Ecto neural progenitor cell (in vitro differentiated cells): ENCODE results near the gene MYO19.

ENCODE experiments used
- DNase-seq: peaks from one replicate; pipeline ENCODE4 v3.0.0-alpha.2; 2018; ENCODE audit warnings: low spot score

The MYO19 gene, protein sequence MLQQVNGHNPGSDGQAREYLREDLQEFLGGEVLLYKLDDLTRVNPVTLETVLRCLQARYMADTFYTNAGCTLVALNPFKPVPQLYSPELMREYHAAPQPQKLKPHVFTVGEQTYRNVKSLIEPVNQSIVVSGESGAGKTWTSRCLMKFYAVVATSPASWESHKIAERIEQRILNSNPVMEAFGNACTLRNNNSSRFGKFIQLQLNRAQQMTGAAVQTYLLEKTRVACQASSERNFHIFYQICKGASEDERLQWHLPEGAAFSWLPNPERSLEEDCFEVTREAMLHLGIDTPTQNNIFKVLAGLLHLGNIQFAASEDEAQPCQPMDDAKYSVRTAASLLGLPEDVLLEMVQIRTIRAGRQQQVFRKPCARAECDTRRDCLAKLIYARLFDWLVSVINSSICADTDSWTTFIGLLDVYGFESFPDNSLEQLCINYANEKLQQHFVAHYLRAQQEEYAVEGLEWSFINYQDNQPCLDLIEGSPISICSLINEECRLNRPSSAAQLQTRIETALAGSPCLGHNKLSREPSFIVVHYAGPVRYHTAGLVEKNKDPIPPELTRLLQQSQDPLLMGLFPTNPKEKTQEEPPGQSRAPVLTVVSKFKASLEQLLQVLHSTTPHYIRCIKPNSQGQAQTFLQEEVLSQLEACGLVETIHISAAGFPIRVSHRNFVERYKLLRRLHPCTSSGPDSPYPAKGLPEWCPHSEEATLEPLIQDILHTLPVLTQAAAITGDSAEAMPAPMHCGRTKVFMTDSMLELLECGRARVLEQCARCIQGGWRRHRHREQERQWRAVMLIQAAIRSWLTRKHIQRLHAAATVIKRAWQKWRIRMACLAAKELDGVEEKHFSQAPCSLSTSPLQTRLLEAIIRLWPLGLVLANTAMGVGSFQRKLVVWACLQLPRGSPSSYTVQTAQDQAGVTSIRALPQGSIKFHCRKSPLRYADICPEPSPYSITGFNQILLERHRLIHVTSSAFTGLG

DNA sequence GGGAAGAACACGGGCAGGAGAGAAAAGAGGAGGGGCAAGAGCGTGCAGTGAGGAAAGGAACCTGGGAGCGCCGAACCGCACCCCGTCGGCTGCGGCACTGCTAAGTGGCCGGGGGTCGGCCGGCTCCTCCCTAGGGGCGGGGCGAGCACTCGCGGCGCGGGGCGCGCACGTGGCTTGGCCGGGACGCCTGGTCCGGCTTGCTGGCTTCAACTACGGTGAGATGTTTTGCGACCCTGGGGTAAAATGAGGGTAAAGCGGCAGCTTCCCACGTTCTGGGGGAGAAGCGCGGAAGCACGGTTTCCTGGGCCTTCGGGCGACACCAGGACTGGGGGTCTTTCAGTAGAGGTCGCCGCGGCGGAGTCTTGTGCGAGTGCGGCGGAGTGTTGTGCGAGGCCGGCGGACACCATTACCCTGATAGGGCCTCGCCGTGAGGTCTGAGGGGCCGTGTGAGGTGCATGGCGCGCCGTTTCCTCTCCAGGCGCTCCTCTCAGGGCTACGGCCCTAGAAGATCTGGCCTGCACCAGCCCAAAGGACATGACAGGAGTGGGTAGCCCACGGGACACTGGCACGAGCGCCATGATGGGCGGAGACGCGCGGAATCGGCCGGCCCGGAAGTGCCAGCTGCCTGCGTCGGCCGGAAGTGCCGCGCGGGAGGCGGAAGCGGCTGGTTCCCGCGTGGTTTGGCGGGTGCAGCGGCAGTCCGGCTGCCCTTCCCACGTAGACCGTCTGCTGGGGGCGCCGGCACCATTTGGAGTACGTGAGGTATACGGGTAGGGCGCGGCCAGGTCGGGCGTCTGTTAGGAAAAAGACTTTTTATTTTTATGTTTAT is at the start of gene MYO19, which contains the start of gene PIGW:
Gene MYO19 (minus strand): TSS at position 29 of the 829 bp plus-strand sequence. CDS start 2,330 bp downstream, outside the sequence.
Gene PIGW (plus strand): TSS at position 148 of the 829 bp plus-strand sequence. CDS start 2,115 bp downstream, outside the sequence.
- peak; percentile 96 for DNase-seq

DNA sequence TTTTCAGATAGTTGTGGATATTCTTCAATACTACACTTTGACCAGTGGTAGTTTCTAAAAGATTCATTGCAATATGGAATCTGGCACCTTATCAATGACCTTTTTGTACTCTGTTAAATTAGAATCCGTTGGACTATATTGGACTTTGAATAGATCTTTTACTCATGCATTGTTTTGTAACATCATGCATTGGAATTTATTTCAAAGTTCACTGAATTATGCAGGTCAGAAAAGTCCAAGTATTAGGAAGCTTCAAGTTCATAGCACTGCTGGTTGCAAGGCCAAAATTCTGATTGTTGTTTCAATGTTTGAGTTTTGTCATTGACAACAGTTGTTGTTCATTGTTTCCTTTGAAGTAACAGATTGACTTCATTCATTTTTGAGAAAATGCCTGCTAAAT is 49.1 kb upstream of the MYO19 start:
- DNase-seq: no peak

DNA sequence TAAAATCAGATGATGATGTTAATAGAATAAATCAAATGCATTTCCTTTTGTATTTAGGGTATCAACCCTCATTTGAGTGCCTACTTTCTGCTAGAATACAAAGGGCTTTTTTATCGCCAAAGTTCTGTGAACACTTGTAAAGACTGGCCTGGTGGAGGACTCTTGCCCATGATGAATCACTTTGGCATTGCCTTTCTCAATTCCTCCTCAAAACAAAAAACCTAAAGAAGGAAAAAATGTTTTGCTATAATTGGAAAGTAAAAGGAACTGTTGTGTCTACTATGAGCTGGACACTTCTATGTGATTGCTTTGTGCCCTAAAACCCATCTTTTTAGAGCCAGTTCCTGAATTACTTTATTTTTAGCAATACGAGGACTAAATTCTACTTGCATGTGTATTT is 44.0 kb upstream of the MYO19 start:
- DNase-seq: no peak

DNA sequence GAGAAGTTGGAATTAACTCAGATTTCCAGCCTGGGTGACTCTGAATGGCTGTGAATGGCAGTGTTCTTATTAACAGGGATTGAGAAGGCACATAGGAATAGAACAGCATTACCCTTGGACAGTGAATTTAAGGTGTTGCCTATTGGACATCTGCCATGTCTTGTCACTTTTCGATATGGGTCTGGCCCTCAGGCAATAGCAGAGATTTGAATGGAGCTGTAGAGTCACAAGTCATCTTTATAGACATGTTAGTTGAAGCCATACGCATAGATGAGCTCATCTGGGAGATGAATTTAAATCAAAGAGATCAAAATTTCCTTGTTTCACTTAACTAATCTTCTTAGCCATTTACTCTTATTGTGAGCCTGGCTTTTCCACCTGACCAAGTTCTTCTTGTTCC is 42.1 kb upstream of the MYO19 start:
- no peak for DNase-seq

DNA sequence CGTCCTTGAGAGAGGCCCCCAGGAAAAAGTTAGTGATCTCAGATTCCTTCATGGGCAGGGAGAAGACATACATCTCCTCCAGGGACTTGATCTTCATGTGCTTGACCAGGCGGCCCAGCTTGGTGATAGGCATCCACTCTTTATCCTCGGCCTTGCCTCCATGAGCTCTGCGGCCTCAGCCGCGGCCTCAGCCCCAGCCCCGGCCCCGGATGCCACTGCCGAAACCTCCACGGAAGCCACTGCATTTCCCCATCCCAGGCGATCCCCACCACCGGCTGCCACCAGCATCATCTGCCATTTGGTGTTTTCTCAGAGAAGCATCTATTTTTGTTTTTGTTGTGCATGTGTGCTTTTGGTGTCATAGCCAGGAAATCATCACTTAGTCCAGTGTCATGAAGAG is 40.4 kb upstream of the MYO19 start:
- DNase-seq: no peak

DNA sequence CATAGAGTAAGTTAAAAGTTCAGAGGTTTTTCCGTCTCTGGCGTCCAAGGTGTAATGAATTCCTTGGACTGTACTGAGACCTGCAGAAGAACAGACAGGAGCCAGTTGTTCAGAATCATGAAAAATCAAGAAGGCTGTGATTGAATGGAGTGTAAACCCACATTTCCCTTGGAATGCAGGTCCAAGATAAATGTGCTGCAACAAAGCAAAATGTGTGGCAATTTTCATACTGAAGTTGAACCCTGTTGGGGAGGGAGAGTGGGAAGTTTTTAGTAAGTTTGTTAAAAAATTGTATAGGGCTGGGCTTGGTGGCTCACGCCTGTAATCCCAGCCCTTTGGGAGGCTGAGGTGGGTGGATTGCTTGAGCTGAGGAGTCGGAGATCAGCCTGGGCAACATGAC is 31.4 kb upstream of the MYO19 start:
- no peak for DNase-seq

DNA sequence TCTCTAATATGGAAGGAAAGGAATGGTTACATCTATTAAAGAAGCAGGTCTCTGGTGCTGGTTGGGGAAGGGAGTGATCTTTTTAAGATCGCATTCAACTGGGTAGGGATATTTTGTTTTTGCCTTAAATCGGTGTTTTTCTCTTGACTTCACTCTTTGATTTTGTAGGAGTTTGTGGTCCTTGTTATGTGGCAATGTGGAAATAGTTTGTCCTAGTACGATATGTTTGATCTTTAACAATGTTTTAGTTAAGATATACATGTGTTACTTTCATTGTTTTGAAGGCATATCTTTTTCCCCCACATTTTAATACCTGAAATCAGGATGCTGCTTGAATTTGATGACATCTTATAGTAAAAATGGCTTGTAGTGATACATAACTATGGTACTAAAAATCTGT is 18.8 kb upstream of the MYO19 start:
- no peak for DNase-seq

DNA sequence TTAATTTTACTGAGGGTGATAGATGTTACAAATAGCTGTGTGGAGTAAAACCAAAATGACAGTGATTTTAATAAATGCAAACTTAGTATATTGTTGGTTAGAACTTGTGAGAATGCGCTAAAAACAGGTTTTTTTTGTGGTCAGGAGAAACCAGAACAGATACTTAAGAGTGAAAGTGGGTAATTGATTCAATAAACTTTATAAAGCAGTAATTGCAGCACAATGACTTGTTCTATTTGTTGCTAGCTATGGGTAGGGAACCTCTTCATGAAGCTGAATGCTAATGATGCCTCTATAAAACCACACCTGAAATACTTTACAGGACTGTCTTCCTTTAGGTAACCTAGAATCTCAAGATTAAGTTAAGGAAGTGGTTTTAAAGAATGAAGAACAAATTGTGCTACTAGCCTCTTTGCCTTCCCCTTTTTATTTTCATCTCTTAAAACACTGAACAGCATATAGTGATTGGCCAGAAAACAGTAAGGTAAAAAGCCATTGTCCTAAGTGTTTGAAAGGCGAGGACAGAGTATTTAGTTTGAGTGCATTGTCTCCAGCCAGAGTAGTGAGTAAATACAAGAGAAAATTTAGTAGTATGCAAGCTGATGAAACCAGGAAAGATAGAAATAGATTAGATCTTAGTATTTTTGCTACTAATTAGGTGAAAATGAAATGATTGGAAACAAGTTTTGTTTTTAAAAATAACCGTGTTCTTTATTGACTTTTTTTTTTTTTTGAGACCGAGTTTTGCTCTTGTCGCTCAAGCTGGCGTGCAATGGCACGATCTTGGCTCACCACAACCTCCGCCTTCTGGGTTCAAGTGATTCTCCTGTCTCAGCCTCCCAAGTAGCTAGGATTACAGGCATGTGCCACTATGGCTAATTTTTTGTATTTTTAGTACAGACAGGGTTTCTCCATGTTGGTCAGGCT is 16.1 kb upstream of the MYO19 start:
- peak; percentile 1 for DNase-seq

DNA sequence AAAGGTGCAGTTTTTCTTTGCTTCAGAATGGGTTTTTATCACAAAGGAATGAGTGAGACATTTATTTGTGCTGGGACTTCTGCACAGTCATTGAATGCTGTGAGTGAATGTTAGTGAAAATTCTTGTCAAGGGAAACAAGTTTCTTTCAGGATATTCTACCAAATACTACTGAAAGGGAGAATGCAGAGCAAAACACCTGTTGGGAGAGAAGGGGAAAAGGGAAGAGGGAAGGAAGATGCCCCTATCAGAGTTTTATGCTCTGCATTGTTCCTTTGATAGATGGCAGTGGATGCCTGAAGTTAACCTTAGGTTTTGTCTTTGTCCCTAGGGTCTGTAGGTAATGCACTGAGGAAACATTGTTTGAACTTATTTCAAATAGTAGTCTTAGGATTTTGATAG is 13.1 kb upstream of the MYO19 start:
- DNase-seq: no peak

DNA sequence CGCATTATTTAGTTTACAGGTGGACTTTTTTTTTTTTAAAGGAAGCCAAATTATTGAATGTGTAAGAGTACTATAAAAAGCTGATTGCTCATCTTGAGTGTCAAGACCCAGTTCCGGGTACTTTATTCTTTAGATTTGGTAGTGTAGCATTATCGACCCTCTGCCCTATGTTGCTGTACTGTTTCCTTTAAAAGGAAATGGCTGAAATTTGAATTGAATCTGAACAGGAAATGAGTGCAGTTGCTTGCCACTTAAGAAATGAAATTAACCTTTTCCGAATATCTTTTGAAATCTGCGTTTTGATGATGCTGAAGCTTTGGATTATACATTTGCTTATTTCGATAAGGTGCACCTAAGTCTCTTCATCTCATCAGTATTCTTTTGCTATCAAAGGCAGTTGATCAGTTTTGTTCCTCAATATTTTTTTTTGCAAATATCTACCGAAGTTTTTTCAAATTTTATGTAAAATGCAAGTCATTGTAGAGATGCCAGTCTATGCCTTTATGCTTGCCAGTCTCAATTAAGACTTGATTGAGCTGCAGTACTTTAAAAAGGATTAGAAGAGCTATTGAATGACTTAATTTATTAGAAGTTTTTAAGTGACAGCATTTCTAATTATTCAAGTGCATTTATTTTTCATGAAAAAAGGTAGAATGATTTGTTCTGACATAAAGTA is 11.9 kb upstream of the MYO19 start:
- no peak for DNase-seq

DNA sequence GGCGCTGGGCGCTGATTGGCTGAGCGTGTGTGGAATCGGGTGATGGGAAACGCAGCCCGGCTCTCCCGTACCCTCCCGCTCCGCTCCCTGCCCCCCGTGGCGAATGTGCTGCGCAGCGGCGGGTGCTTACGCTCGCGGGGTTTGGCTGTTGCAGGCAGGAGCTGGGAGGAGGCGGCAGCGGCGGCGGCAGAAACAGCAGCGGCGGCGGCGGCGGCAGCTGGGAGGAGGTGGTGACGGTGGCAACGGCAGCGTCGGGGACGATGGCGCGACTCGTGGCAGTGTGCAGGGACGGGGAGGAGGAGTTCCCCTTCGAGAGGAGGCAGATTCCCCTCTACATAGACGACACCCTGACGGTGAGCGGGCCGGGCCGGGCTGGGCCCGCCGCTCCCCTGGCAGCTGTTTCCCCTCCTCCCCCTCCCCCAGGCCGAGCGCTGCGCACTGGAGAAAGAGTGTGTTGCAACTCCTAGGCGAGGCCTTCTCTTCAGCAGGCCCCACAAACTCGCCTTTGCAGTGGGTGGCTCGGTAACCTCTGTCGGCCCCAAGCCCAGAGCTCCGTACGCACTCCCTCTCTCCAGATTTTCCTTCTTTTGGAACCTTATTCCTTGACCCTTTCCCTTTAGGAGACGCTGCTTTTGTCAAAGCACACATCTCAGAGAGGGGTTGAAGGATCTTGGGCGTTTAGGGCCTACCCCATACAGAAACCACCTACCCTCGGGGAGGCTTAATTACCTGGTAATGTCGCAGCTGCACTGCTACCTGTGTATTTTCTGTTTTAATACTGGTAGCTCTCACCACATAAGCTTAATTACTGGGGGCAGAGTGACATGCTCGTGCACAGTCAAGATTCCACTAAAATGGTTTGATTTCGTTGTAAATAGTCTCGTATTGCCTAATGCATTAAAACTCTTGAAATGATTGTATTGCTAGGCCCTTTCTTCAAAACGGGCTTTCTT is 11.1 kb upstream of the MYO19 start:
- DNase-seq: peak; percentile 100

DNA sequence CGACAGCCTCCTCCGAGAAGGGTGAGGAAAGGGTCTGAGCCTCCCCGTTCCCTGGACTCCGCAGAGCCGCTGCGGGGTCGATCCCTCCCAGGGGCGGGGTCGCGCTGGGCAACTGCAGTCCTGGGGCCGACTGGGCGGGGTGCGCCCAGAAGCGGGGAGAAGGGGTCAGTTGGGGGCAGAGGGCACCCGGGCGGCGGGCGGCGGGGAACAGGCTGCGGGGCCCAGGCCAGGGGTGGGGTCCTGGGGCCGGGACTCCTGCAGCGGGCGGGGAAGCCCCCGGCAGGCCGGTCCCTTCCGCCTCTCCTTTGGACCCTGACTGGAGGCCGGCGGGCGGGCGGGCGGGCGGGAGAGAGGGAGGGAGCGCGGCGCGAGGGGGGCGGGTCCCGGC is 10.4 kb upstream of the MYO19 start:
- DNase-seq: no peak

DNA sequence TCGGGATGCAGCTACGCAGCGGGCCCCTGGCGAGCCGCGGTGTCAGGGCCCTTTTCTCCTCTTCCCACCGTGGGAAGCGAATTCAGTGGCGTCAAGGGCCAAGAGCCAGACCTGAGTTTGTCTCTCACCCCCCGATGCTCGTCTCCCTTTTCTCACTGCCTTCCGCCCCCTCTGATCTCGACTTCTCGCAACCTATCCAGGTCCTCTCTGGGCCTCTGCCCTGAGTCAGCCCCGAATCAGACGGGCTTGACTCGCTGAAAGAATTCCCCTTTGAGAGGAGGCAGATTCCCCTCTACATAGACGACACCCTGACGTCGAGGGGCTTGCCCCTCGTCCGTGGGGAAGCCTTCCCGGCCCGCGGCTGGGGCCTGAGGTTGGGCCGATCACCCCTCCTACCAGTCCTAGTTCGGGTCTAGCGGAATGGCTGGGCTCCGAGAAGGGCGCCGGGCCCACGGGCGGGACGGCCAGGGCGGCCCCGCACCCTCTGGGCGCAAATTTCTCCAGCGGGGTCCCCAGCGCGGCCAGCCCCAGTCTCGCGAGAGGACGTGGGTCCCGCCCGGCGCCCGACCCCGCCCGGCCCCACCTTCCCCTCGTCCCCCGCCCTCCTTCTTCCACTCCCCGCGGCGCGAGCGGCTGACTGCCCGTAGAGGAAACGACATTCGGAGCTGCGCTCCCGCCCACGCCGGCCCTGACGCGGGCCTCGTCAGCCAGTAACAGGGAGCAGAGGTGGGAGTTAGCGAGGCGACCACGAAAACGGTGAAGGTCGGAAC is 9.8 kb upstream of the MYO19 start, which contains the start of gene GGNBP2:
Gene GGNBP2 (plus strand): TSS at position 613 of the 770 bp plus-strand sequence. CDS start 806 bp downstream, outside the sequence.
- peak; percentile 98 for DNase-seq

DNA sequence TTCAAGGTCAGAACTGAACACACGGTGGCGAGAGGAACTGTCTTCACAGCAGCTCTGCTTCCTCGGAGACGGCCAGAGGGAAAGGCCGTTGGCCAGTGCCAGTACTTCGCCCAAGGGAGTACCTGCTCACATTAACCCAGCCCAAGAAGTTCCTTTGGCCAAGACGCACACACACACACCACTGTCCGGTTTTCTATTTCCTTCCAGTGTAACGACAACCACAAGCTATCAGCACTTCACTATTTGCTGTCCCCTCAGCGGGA is 9.3 kb upstream of the MYO19 start:
- DNase-seq: no peak

DNA sequence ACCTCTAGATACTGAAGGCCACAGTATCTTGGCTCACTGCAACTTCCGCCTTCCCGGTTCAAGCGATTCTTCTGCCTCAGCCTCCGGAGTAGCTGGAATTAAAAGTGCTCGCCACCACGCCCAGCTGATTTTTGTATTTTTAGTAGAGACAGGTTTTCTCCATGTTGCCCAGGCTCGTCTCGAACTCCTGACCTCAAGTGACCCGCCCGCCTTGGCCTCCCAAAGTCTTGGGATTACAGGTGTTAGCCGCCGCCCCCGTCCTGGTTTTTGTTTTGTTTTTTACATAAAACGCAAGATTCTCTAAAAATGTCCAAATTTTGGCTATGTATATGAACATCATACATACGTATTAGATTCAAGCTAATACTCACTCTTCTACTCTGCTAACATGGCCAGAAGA is 8.1 kb upstream of the MYO19 start:
- no peak for DNase-seq

DNA sequence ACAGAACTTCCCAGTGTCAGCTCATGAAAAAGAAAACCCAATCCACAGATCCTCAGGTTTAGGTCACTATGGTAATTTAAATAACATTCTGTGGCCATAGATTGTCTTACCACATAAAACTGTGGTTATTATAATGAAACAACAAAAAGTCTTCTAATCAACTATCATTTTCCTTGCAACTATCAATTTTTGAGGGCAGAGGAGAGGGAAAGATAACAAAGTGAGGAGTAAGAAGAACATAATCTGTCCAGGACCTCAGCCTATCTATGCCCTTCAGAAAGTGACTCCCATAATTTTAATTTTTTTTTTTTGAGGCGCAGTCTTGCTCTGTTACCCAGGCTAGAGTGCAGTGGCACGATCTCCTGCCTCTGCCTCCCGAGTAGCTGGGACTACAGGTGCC is 6.0 kb upstream of the MYO19 start:
- DNase-seq: no peak

DNA sequence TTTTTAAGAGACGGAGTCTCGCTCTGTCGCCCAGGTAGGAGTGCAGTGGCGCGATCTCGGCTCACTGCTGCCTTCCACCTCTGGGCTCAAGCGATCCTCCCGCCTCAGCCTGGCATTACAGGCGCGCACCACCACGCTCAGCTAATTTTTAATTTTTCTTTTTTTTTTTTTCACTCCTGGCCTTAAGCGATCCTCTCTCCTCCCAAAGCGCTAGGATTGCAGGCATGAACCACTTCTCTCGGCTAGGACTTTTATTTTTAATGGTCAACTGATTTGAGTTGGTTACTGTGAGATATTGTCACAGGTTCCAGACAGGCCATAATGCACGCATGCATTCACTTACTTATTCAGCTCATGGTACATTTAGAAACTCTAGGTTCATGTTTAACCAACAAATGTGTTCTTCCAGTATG is 1.0 kb upstream of the MYO19 start:
- no peak for DNase-seq
